GM10266 (cell line): ENCODE results near the gene SLC44A5.
"Not testable (repeated sequence)": the region's sequence is repeated elsewhere in the genome, so short reads cannot be mapped to it uniquely, and the experiment has no call there.

ENCODE experiments used
- DNase-seq: peaks from one replicate; pipeline ENCODE4 v3.0.0; 2012; ENCODE audit errors: extremely low spot score
- CTCF ChIP-seq: IDR thresholded peaks from 2 replicates; pipeline ENCODE4 v1.5.1; 2012; ENCODE audit warnings: mild to moderate bottlenecking, low read depth; ENCODE audit not compliant: control insufficient read depth, insufficient read depth; ENCODE audit errors: missing control alignments

The SLC44A5 gene

DNA sequence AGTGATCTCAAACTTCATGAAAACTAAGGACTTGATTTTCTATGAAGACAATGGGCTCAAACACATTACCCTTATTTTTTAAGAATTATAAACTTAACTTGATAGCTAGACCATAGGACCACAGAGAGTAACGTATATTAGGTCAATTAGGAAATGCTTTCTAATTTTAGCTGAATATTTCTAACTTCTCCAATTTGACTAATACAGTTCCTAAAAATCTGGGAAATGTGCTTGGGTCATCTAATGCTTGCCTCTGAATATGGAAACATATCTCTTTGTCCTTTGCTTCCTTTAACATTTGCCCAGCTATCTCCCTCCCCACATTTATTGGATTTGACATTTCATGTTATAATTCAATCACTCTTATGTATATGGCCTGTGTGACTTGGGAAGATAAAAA is 335.3 kb downstream of the SLC44A5 start:
- TF ChIP-seq CTCF: no peak
- DNase-seq: no peak

DNA sequence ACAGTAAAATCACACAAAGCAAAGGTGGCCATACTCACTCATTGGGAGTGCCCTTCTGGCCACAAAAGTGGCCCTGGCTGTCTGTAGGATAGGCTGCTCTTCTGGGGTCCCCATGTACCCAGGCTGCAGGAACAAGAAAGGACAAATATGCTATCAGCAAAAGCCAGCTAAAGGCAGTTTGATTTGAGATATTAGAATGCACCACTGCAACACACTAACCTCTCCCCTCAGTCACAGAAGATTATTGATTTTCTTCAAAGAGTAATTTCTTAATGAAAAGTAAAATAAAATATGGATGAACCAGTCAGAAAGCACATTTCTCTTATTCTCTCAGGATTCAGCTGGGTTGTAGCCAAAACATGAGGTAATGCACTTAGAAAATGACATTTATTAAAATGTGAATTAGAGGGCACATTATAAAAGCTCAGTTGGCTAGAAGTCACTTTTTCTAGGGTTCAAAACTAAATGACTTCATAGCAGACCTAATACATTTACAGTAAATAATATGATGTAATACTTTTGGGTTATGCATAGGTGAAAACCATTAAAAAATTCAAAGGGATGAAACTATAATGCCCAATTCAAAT is 335.9 kb downstream of the SLC44A5 start:
- DNase-seq: no peak
- TF ChIP-seq CTCF: no peak

DNA sequence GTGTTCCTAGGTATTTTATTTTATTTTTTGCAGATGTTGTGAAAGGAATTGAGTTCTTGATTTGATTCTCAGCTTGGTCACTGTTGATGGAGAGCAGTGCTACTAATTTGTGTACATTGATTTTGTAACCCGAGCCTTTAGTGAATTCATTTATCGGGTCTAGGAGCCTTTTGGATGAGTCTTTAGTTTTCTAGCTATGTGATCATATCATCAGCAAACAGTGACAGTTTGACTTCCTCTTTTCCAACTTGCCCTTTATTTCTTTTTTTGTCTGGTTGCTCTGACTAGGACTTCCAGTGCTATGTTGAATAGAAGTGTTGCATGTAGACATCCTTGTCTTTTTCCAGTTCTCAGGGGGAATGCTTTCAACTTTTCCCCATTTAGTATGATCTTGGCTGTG is 337.8 kb downstream of the SLC44A5 start:
- no peak for DNase-seq
- no peak for TF ChIP-seq CTCF

DNA sequence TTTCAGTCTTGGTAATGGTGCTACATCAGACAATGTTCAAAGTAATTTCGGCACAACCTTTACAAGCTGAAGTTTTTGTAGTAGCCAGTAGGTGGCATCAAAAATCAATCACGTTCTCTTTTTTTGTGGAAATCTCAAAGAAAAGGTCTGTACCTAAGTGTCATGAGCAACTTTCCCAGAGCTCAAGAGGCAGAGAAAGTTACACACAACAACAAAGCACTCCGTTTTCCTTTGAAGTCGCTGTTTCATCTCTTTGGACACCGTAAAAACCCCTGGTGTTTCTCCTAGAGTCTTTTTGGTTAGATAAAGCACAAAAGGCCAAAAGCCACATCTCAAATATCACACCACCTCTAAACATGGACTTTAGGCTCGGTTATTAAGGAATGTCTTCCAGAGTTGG is 345.1 kb downstream of the SLC44A5 start:
- peak; percentile 58 for TF ChIP-seq CTCF
- DNase-seq: peak; percentile 15

- TF ChIP-seq CTCF: no peak
- no peak for DNase-seq
These were observed 346.8 kb downstream of the SLC44A5 start for GRCh38 chr1:75264112-75264511.

DNA sequence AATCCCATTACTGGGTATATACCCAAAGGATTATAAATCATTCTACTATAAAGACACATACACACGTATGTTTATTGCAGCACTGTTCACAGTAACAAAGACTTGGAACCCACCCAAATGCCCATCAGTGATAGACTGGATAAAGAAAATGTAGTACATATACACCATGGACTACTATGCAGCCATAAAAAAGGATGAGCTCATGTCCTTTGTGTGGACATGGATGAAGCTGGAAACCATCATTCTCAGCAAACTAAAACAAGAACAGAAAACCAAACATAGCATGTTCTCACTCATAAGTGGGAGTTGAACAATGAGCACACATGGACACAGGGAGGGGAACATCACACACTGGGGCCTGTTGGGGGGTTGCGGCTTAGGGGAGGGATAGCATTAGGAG is 347.3 kb downstream of the SLC44A5 start:
- DNase-seq: not testable (repeated sequence)

DNA sequence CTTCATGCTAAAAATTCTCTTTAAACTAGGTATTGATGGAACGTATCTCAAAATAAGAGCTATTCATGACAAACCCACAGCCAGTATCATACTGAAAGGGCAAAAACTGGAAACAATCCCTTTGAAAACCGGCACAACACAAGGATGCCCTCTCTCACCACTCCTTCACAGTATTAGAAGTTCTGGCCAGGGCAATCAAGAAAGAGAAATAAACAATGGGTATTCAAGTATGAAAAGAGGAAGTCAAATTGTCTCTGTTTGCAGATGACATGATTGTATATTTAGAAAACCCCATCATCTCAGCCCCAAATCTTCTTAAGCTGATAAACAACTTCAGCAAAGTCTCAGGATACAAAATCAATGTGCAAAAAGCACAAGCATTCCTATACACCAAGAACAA is 349.0 kb downstream of the SLC44A5 start:
- not testable (repeated sequence) for DNase-seq

DNA sequence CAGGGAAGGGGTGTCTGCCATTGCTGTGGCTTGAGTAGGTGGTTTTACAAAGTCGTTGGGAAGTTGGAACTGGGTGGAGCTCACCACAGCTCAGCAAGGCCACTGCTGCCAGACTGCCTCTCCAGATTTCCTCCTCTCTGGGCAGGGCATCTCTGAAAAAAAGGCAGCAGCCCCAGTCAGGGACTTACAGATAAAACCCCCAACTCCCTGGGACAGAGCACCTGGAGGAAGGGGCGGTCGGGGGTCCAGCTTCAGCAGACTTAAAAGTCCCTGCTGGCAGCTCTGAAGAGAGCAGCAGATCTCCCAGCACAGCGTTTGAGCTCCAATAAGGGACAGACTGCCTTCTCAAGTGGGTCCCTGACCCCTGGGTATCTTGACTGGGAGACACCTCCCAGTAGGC is 352.6 kb downstream of the SLC44A5 start:
- no peak for TF ChIP-seq CTCF
- no peak for DNase-seq
